K562 (cell line): ENCODE results near the gene C2CD4D. TPM values are rescaled to one million over a fixed set of nuclear protein-coding genes. Genes with fewer than 3 reads are reported as not detected.
A peak's percentile ranks its signal among the peaks of the same experiment; 100 is the strongest.

Experiments
- ARID1B ChIP-seq: fragments of 450-650 bp; IDR thresholded peaks from 2 replicates; pipeline ENCODE4 v1.6.1; 2016; ENCODE audit warnings: antibody characterized with exemption, mild to moderate bottlenecking, inconsistent platforms
- BCL6 ChIP-seq: fragments of 250-450 bp; sonication (Bioruptor Pico); IDR thresholded peaks from 2 replicates; pipeline ENCODE4 v1.4.0; 2020
- CBX1 ChIP-seq: sonication (generic); IDR thresholded peaks from 2 replicates; pipeline ENCODE4 v1.6.1; 2016; ENCODE audit warnings: antibody characterized with exemption, low read depth, mild to moderate bottlenecking
- E2F3 ChIP-seq: fragments of 250-450 bp; sonication (Bioruptor Pico); IDR thresholded peaks from 2 replicates; pipeline ENCODE4 v1.4.0; 2020; ENCODE audit warnings: mild to moderate bottlenecking
- ELF1 ChIP-seq: fragments of 200-800 bp; sonication (Bioruptor generic); IDR thresholded peaks from 2 replicates; pipeline ENCODE4 v1.6.1; 2016; ENCODE audit warnings: missing genetic modification characterization, missing compliant biosample characterization
- FOXA1 ChIP-seq: fragments of 450-650 bp; IDR thresholded peaks from 2 replicates; pipeline ENCODE4 v1.6.1; 2016; ENCODE audit warnings: mild to moderate bottlenecking, borderline replicate concordance
- HSF4 ChIP-seq: fragments of 250-450 bp; sonication (Bioruptor Pico); IDR thresholded peaks from 2 replicates; pipeline ENCODE4 v2.1.2; 2022; ENCODE audit warnings: mild to moderate bottlenecking, moderate library complexity, borderline replicate concordance
- L3MBTL2 ChIP-seq: fragments of 450-650 bp; IDR thresholded peaks from 2 replicates; pipeline ENCODE4 v1.6.1; 2016; ENCODE audit warnings: mild to moderate bottlenecking, moderate library complexity
- NFRKB ChIP-seq: fragments of 450-650 bp; IDR thresholded peaks from 2 replicates; pipeline ENCODE4 v1.6.1; 2016; ENCODE audit warnings: low read depth
- PHF8 ChIP-seq: fragments of 200-600 bp; sonication (generic); IDR thresholded peaks from 2 replicates; pipeline ENCODE4 v1.6.1; 2012; ENCODE audit warnings: mixed run types, mild to moderate bottlenecking, inconsistent platforms, low read length, moderate library complexity, borderline replicate concordance
- PRDM10 ChIP-seq: fragments of 450-650 bp; IDR thresholded peaks from 2 replicates; pipeline ENCODE4 v1.6.1; 2018; ENCODE audit not compliant: partially characterized antibody
- SIN3A ChIP-seq, 2 experiments: fragments of 150-350 bp in 1 of 2; IDR thresholded peaks; 2 replicates each; pipeline ENCODE4 v1.6.1; 2011 to 2016; ENCODE audit warnings: borderline replicate concordance in 2 of 2, low read depth in 2 of 2, low read length in 2 of 2, mild to moderate bottlenecking in 2 of 2, moderate library complexity in 2 of 2; ENCODE audit not compliant: control insufficient read depth in 1 of 2
- TRIM24 ChIP-seq, 2 experiments: fragments of 450-650 bp; IDR thresholded peaks; 2 replicates each; pipeline ENCODE4 v1.6.1; 2016
- ZKSCAN8 ChIP-seq: fragments of 200-800 bp; sonication (Bioruptor generic); IDR thresholded peaks from 2 replicates; pipeline ENCODE4 v1.6.1; 2016; ENCODE audit warnings: missing genetic modification characterization, missing compliant biosample characterization
- ZNF212 ChIP-seq: fragments of 450-650 bp; formaldehyde crosslinking; IDR thresholded peaks from 2 replicates; pipeline ENCODE4 v1.4.0; 2020; ENCODE audit warnings: mild to moderate bottlenecking
- ZNF586 ChIP-seq: fragments of 450-650 bp; formaldehyde crosslinking; conservative IDR thresholded peaks from 2 replicates; pipeline ENCODE4 v1.4.0; 2020; ENCODE audit warnings: mild to moderate bottlenecking, moderate library complexity
- polyA plus RNA-seq, 8 experiments: library from polyadenylated mRNA; depleted of rRNA in 4 of 8; stranded (reverse) in 5 of 8; unstranded in 3 of 8; fragments of >200 nt; fragmentation: Nextera tagmentation in 2 of 8; fragmentation: Illumina TruSeq in 1 of 8; extraction: Ambion mirVana in 2 of 8; extraction: Trizol in 1 of 8; gene quantifications; 2 replicates each; pipeline versions ENCODE4 v1.2.1 to v1.2.3, GENCODE V29; 2011 to 2014; ENCODE audit warnings: inconsistent platforms in 1 of 8, missing spikeins in 1 of 8
- total RNA-seq, 7 experiments: library from RNA; depleted of rRNA in 6 of 7; stranded (reverse); fragments of >200 nt in 6 of 7; fragmentation: Illumina TruSeq in 2 of 7; extraction: Trizol in 2 of 7; gene quantifications; 2 replicates each; pipeline versions ENCODE4 v1.2.1 to v1.2.3, GENCODE V29; 2011 to 2021; ENCODE audit warnings: low replicate concordance in 1 of 7
- TF ChIP-seq, protein P1 (sequence below), 3 experiments: IDR thresholded peaks in 2 of 3; conservative IDR thresholded peaks in 1 of 3; 2 replicates each; pipeline ENCODE4 v1.5.1; 2011 to 2012; ENCODE audit warnings: low read length in 3 of 3, mild to moderate bottlenecking in 3 of 3, control low read depth in 2 of 3, improper control_type of control experiment in 1 of 3, inconsistent platforms in 1 of 3, low read depth in 1 of 3, mixed read lengths in 1 of 3, moderate library complexity in 1 of 3; ENCODE audit not compliant: insufficient read depth in 2 of 3
- TF ChIP-seq, protein P2 (sequence below): fragments of 450-650 bp; IDR thresholded peaks from 2 replicates; pipeline ENCODE4 v1.6.1; 2017; ENCODE audit warnings: antibody characterized with exemption, mild to moderate bottlenecking

Gene C2CD4D
- total and polyA plus RNA-seq, 9 of the 15 experiments (the other 6 are each of a cell fraction or from before 2014, with no cell fraction given), result not detected

DNA sequence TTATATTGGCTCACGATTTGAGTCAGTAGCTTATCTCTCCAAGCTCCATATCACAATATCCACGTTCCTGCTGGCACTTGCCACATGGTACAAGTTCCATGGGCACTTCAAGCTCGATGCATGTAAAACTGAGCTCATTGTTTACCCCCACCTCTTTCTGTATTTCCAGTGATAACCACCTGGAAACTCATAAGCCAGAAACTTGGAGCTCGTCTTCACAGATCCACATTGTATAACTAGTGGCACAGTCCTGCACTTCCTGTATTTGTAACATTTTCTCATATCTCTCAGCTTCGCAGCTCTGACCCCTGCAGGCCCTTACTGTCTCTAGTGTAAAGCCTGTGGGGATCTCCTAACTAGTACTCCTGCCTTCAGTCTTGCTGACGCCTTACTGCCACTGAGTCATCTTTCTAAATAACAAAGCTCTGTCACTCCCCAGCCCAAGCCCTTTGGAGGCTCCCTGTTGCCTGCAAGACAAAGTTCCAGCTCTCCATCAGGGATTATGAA lies 6.5 kb upstream of the C2CD4D start (continued):
- TF ChIP-seq, protein P1, sequence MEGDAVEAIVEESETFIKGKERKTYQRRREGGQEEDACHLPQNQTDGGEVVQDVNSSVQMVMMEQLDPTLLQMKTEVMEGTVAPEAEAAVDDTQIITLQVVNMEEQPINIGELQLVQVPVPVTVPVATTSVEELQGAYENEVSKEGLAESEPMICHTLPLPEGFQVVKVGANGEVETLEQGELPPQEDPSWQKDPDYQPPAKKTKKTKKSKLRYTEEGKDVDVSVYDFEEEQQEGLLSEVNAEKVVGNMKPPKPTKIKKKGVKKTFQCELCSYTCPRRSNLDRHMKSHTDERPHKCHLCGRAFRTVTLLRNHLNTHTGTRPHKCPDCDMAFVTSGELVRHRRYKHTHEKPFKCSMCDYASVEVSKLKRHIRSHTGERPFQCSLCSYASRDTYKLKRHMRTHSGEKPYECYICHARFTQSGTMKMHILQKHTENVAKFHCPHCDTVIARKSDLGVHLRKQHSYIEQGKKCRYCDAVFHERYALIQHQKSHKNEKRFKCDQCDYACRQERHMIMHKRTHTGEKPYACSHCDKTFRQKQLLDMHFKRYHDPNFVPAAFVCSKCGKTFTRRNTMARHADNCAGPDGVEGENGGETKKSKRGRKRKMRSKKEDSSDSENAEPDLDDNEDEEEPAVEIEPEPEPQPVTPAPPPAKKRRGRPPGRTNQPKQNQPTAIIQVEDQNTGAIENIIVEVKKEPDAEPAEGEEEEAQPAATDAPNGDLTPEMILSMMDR (IDR thresholded peaks at IDR 0.05 in 2 of 3, conservative IDR thresholded peaks at IDR 0.05 in 1 of 3; ENCODE audit: insufficient read depth in 2 of 3, low read depth in 1 of 3, low read length in 3 of 3), result peak; percentile 35 to 46 (median 39); a peak in 3 of 6 replicates
- TF ChIP-seq ELF1 (tag), result peak; percentile 70
- TF ChIP-seq ZNF212, result no peak
- no peak for TF ChIP-seq E2F3 (CRISPR knock-in tag)
- TF ChIP-seq ZKSCAN8 (CRISPR knock-in tag), result no peak
- no peak for TF ChIP-seq HSF4
- TF ChIP-seq BCL6 (CRISPR knock-in tag), result no peak
- TF ChIP-seq, protein P2, sequence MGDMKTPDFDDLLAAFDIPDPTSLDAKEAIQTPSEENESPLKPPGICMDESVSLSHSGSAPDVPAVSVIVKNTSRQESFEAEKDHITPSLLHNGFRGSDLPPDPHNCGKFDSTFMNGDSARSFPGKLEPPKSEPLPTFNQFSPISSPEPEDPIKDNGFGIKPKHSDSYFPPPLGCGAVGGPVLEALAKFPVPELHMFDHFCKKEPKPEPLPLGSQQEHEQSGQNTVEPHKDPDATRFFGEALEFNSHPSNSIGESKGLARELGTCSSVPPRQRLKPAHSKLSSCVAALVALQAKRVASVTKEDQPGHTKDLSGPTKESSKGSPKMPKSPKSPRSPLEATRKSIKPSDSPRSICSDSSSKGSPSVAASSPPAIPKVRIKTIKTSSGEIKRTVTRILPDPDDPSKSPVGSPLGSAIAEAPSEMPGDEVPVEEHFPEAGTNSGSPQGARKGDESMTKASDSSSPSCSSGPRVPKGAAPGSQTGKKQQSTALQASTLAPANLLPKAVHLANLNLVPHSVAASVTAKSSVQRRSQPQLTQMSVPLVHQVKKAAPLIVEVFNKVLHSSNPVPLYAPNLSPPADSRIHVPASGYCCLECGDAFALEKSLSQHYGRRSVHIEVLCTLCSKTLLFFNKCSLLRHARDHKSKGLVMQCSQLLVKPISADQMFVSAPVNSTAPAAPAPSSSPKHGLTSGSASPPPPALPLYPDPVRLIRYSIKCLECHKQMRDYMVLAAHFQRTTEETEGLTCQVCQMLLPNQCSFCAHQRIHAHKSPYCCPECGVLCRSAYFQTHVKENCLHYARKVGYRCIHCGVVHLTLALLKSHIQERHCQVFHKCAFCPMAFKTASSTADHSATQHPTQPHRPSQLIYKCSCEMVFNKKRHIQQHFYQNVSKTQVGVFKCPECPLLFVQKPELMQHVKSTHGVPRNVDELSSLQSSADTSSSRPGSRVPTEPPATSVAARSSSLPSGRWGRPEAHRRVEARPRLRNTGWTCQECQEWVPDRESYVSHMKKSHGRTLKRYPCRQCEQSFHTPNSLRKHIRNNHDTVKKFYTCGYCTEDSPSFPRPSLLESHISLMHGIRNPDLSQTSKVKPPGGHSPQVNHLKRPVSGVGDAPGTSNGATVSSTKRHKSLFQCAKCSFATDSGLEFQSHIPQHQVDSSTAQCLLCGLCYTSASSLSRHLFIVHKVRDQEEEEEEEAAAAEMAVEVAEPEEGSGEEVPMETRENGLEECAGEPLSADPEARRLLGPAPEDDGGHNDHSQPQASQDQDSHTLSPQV, result 0 out of 2 replicates have a peak, but pooled peaks have one; percentile 34
- TF ChIP-seq PRDM10, result peak; percentile 39
- peak; percentile 17; the same call in 1 of the 2 replicates for TF ChIP-seq ARID1B
- TF ChIP-seq FOXA1, result no peak
- TF ChIP-seq NFRKB, result no peak
- 0 out of 4 replicates have a peak, but pooled peaks of 1 of the 2 experiments have one; percentile 7 for TF ChIP-seq TRIM24 (IDR thresholded peaks at IDR 0.05)
- no peak for TF ChIP-seq PHF8
- no peak for TF ChIP-seq ZNF586 (CRISPR knock-in tag)
- TF ChIP-seq CBX1, result no peak
- peak; percentile 90 for TF ChIP-seq L3MBTL2
- TF ChIP-seq SIN3A (IDR thresholded peaks at IDR 0.05; ENCODE audit: borderline replicate concordance in 2 of 2, control insufficient read depth in 1 of 2, low read depth in 2 of 2, low read length in 2 of 2), result no peak
